GOT3 (cell line): ENCODE results near the gene ITGB1.
"Not testable (repeated sequence)": the region's sequence is repeated elsewhere in the genome, so short reads cannot be mapped to it uniquely, and the experiment has no call there.

Experiments used
- DNase-seq: peaks from one replicate; lab custom pipeline; 2025; ENCODE audit warnings: mixed read lengths; lab: John Stamatoyannopoulos, UW

Gene ITGB1

GRCh38 chr10:32937911-32938424, 20.1 kb downstream of the ITGB1 start:
- no peak for DNase-seq

- no peak for DNase-seq
Measured at GRCh38 chr10:32932225-32932729, 25.8 kb downstream of the ITGB1 start.

- no peak for DNase-seq
Measured at GRCh38 chr10:32931593-32931992, 26.4 kb downstream of the ITGB1 start.

GRCh38 chr10:32930036-32930435, 28.0 kb downstream of the ITGB1 start:
- no peak for DNase-seq

- DNase-seq: no peak
Measured at GRCh38 chr10:32929634-32930033, 28.4 kb downstream of the ITGB1 start.

GRCh38 chr10:32927750-32928149, 30.3 kb downstream of the ITGB1 start:
- no peak for DNase-seq

- no peak for DNase-seq
Measured at GRCh38 chr10:32923849-32924248, 34.2 kb downstream of the ITGB1 start.

GRCh38 chr10:32923134-32923533, 34.9 kb downstream of the ITGB1 start:
- no peak for DNase-seq

GRCh38 chr10:32922170-32922569, 35.9 kb downstream of the ITGB1 start:
- DNase-seq: no peak

GRCh38 chr10:32917817-32918216, 40.2 kb downstream of the ITGB1 start:
- not testable (repeated sequence) for DNase-seq

- no peak for DNase-seq
Measured at GRCh38 chr10:32911285-32912016, 46.6 kb downstream of the ITGB1 start.

GRCh38 chr10:32909970-32910369, 48.1 kb downstream of the ITGB1 start:
- DNase-seq: not testable (repeated sequence)

GRCh38 chr10:32909456-32909855, 48.6 kb downstream of the ITGB1 start:
- DNase-seq: no peak

GRCh38 chr10:32906595-32906994, 51.4 kb downstream of the ITGB1 start:
- DNase-seq: no peak

GRCh38 chr10:32905466-32905865, 52.6 kb downstream of the ITGB1 start:
- DNase-seq: no peak

GRCh38 chr10:32901815-32902214, 56.2 kb downstream of the ITGB1 start:
- no peak for DNase-seq

GRCh38 chr10:32895200-32895968, 62.6 kb downstream of the ITGB1 start:
- not testable (repeated sequence) for DNase-seq

GRCh38 chr10:32893916-32894664, 63.9 kb downstream of the ITGB1 start:
- DNase-seq: no peak

GRCh38 chr10:32893434-32893833, 64.6 kb downstream of the ITGB1 start:
- DNase-seq: no peak

- no peak for DNase-seq
Measured at GRCh38 chr10:32891261-32891660, 66.8 kb downstream of the ITGB1 start.

GRCh38 chr10:32890444-32890843, 67.6 kb downstream of the ITGB1 start:
- DNase-seq: no peak

- no peak for DNase-seq
Measured at GRCh38 chr10:32889631-32890212, 68.3 kb downstream of the ITGB1 start.
